H1 (cell line): Measurements from ENCODE around the gene ZNF500. TPM values are rescaled to one million over a fixed set of nuclear protein-coding genes. Genes with fewer than 3 reads are reported as not detected.

Experiments used
- CHD2 ChIP-seq: IDR thresholded peaks from 2 replicates; pipeline ENCODE4 v1.6.1; 2012; ENCODE audit warnings: low read length, improper control_type of control experiment
- RAD21 ChIP-seq, 2 experiments: IDR thresholded peaks in 1 of 2; conservative IDR thresholded peaks in 1 of 2; 2 replicates each; pipeline ENCODE4 v1.6.1; 2011; ENCODE audit warnings: low read depth in 2 of 2, low read length in 2 of 2, improper control_type of control experiment in 1 of 2, inconsistent platforms in 1 of 2, mild to moderate bottlenecking in 1 of 2, moderate library complexity in 1 of 2
- polyA plus RNA-seq, 7 experiments: library from polyadenylated mRNA; depleted of rRNA in 3 of 7; stranded (reverse) in 5 of 7; unstranded in 2 of 7; fragments of >200 nt in 5 of 7; fragments of 200-250 nt in 2 of 7; gene quantifications; 1 replicate in 5 of 7; 2 replicates in 1 of 7; 4 replicates in 1 of 7; pipeline versions ENCODE4 v1.2.1 to v1.2.3, GENCODE V29; 2011 to 2013; ENCODE audit warnings: missing spikeins in 2 of 7, mixed read lengths in 2 of 7
- total RNA-seq: library from RNA; stranded (reverse); fragmentation: NEBNext Ultra II Directional; extraction: Animal tissue kit (Norgen Biotek cat#: 25700); gene quantifications from 2 replicates; pipeline ENCODE4 v1.2.1, GENCODE V29; 2021
- TF ChIP-seq, protein P1 (sequence below): IDR thresholded peaks from 2 replicates; pipeline ENCODE4 v1.6.1; 2012; ENCODE audit warnings: inconsistent platforms

Gene ZNF500
- total and polyA plus RNA-seq, 2 of the 8 experiments (the other 6 are each of a cell fraction or from before 2014, with no cell fraction given) = 10.3 to 10.4 TPM

DNA sequence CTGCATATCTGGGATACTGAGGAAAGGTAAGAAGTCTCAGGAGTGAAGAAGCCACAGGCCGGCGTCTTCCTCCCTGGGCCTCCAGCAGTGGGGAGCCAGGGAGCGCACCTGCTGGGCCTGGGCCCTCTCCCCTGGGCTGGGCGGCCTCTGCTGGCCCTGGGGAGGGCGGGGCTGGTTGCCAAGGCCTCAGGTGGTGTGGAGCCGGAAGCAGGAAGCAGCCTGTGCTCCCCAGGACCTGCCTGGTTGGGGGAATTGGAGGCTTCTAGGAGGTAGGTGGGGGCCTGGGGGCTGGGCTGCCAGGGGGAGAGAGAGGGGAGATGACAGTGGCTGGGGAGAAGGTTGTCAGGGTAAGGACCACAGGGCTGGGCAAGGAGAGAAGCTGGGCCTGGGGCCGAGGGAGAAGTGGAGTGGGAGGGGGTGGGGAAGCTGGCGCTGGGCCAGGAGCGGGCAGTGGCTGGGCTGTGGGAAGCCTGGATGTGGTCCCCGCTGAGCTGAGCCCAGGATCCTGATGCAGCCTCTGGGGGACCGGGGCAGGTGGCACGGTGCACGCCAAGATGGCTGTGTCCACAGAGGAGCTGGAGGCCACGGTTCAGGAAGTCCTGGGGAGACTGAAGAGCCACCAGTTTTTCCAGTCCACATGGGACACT, 28.3 kb upstream of the ZNF500 start, which contains the start of gene SMIM22 (continued):
- TF ChIP-seq RAD21 (IDR thresholded peaks at IDR 0.05 in 1 of 2, conservative IDR thresholded peaks at IDR 0.05 in 1 of 2; ENCODE audit: low read depth in 2 of 2, low read length in 2 of 2) = no peak
- TF ChIP-seq, protein P1, sequence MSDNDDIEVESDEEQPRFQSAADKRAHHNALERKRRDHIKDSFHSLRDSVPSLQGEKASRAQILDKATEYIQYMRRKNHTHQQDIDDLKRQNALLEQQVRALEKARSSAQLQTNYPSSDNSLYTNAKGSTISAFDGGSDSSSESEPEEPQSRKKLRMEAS = no peak
- TF ChIP-seq CHD2 = no peak
